PC-9 (cell line): ENCODE data around the gene LSM3.

Source experiments
- EZH2 ChIP-seq: fragments of 200-600 bp; sonication (generic); IDR thresholded peaks from 2 replicates; pipeline ENCODE4 v1.8.0; 2017; ENCODE audit warnings: antibody characterized with exemption, low read depth
- TF ChIP-seq, protein P1 (sequence below): fragments of 200-600 bp; sonication (generic); conservative IDR thresholded peaks from 2 replicates; pipeline ENCODE4 v1.6.1; 2017; ENCODE audit warnings: mixed run types, antibody characterized with exemption, mild to moderate bottlenecking, moderate library complexity

DNA sequence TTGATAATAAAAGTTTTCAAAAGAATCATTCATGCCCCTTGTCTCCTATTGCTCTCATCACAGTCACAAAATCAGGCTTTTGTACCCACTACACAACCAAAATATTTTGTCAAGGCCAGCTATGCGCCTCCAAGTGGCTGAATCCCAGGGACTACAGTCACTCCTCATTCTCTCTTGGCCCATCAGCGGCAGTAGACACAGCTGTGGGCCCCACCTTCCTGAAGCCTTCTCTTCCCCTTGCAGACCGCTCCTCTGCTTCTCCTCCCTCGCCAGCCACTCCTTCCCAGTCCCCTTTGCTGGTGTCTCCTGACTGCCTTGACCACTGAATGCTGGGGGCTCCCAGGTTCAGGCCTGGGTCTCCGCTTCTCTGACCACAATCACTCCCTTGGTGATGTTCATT, 52.1 kb downstream of the LSM3 start:
- TF ChIP-seq, protein P1, sequence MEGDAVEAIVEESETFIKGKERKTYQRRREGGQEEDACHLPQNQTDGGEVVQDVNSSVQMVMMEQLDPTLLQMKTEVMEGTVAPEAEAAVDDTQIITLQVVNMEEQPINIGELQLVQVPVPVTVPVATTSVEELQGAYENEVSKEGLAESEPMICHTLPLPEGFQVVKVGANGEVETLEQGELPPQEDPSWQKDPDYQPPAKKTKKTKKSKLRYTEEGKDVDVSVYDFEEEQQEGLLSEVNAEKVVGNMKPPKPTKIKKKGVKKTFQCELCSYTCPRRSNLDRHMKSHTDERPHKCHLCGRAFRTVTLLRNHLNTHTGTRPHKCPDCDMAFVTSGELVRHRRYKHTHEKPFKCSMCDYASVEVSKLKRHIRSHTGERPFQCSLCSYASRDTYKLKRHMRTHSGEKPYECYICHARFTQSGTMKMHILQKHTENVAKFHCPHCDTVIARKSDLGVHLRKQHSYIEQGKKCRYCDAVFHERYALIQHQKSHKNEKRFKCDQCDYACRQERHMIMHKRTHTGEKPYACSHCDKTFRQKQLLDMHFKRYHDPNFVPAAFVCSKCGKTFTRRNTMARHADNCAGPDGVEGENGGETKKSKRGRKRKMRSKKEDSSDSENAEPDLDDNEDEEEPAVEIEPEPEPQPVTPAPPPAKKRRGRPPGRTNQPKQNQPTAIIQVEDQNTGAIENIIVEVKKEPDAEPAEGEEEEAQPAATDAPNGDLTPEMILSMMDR = no peak
- TF ChIP-seq EZH2 = no peak
